GM21576 (cell line): ENCODE results near the gene PRICKLE2.

Experiments used
- ATAC-seq: cut with Tn5 transposase; IDR thresholded peaks from one replicate; pipeline ENCODE4 v1.9.1; 2021; ENCODE audit warnings: mild to moderate bottlenecking, moderate library complexity; ENCODE audit not compliant: unreplicated experiment

Gene PRICKLE2

DNA sequence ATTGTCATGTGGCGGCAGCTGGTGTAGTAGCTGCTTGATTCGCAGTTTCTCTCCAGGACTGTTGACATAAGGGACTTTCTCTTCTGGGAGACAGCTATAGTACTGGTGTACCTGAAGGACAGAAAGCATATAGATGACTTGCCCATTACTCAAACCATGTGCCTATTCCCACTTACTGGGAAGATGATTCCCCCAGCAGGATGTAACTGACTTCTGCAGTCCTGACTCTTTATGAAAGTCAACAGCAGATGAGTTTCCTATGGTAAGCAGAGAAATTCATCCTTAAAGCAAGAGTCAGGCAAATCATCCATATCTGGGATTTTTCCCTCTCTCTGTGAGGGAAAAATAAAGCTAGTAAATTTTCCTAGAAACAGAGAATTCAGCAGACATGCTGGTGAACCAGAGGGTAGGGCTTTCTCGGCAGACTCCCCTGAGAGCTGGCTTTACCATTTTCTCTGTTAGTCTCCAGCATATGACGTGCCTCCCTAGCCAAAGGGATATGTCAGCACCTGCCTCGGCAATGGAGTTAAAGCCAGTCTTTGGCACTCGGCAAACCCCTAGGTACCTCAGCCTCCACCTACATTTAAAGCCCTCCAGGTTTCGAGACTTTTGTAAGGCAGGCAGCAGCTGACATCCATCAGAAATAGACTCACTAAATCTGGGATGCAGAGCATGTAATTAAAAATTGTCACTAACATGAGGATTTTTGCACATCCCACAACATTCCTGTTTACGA, 62.1 kb downstream of the PRICKLE2 start:
- no peak for ATAC-seq

DNA sequence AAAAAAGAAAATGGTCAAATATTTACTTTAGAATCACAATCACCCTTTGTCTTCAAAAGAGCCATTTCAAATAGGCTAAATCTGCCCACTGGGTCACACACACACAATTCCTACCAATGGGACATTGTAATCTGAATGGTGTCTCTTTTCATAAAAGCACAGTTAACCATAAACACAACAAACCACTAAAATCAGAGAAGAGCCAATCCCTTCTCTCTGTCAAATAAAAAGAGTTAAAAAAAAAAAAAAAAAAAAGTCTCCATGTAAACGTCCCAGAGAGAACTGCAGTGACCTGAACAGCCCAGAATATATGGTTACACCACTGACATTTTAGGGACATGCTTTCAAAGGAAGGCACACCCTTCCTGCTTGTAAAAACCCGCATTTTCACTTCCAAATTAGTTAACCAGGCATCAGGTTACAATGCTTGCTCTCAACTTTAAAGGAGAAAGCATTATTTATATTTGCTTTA, 63.7 kb downstream of the PRICKLE2 start:
- no peak for ATAC-seq

DNA sequence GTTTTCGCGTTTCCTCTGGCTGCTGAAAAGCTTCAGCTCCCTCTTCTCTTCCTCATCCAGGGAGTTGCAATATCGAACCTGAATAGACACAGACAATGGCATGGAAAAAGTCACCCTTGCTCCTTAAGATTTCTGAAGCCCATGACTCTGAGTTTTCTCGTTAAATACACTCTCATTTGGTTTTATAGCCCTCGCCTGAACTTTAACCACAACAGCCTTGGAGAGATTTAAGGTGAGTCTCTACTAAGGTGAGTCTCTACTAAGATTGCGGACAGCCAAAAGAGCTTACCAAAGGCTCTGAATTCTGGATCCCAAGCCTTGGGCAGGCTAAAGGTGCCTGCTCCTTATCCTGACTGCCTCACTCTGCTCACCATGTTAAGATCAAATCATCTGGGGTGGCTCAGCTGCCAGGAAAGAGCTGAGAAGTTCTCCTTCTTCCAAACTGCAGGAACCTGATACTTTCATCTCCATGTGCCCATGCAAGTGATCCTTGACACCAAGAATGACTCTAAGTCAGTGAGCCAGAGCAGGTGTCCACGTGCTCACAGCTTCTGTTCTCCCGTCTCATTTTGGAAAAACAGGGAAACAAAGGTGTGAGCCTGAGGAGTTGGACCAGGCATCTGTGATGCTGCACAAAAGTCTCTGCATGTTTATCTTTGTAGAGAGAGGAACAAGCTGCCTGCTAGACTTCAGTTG, 65.1 kb downstream of the PRICKLE2 start:
- ATAC-seq, result no peak

GRCh38 chr3:64158334-64158733, 66.9 kb downstream of the PRICKLE2 start:
- no peak for ATAC-seq

DNA sequence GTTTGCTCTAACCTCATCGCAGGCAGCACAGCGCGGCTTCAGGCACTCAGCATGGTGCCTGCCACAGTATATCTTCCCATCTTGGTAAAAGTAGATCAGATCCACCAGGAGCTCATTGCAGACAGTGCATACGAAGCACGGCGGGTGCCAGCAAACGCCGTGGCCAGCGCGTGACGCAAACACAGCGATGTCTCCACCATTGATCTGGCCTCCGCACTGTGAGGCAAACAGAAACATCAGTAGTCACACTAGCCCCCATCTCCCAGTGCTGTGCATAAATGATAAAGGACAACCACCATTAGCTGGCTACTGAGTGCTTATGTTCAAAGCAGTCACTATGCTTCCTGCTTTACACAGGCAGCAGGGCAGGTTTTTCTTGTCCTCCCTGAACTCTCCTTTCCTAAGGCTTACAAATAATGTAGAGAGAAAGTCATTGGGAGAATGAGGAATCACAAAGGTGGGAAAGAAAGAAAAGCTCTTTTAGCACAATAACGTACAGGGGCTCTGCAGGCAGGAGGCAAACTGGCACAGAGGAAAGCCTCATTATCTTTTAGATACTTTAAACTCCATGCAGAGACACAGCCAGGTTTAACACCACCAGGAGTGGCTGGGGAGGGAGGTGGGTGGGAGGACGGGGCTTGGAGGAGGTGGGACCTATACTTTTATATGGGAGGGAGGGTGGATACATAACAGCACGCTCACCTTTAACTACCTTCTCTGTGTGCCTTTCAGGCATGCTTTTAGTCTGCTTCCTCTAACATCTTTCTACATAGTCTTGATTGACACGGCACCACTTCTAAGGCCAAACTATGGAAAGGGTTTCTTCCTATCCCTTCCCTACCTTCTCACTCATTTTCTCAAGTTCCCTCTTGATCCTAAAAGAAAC, 67.9 kb downstream of the PRICKLE2 start:
- ATAC-seq, result no peak

- ATAC-seq, result no peak
Measured at GRCh38 chr3:64155328-64155727, 69.9 kb downstream of the PRICKLE2 start.

DNA sequence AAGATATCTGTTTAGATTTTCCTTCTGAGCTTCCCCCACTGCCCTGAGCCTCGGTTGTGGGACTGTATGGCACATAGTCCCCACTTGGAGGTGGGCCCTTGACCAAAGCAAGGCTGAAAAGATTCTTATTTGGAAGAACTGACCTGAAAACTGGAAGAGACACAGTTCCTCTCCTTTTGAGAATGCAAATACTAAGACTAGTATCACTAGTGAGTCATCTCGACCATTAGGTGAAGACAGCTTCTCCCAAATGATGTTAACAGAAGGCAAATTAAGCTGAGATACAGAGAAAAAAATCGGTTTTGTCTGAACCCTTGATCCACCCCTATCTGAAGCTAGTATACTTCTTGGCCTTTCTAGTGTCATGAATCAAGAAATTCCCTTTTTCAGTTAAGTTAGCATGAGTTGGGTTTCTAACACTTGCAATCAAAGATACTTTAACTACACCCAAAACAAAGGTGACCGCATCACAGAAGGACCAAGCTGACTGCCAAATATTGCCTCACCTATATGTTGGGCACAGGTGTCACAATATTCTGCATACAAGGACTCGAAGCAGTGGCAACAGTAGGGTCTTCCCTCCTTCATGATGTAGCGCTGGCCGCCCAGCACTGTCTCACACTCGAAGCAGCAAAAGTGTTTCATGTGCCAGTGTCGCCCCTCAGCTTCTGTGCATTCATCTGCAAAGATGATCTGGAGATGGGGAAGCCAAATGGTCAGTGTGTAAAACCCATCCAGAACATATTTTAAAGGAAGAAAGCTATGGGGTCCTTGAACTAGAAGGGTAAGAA, 72.4 kb downstream of the PRICKLE2 start:
- ATAC-seq, result no peak

GRCh38 chr3:64152086-64152485, 73.2 kb downstream of the PRICKLE2 start:
- no peak for ATAC-seq

DNA sequence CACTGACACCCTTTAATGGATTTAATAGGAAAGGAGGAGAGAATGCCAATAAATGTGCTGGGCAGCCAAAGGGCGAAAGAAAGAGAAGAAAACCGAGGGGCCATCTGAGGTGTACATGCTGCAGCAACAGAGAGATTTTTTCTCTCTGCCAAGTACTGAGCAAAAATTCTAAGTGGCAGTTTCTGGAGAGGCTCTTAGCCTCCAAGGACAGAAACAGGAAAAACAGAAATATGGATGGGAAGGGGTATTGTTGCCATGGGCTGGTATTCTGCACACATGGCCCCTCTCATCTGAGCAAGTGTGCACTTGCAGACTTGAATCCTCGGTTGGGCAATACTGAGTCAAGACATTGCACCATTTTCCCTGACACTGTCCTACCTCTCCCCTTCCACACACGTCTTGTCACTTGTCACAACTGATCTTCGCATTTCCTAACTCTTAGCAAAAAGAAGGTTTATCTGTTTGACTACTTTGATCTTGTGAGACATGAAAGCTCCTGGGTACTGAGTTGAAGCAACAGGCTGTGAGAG, 73.9 kb downstream of the PRICKLE2 start:
- no peak for ATAC-seq

DNA sequence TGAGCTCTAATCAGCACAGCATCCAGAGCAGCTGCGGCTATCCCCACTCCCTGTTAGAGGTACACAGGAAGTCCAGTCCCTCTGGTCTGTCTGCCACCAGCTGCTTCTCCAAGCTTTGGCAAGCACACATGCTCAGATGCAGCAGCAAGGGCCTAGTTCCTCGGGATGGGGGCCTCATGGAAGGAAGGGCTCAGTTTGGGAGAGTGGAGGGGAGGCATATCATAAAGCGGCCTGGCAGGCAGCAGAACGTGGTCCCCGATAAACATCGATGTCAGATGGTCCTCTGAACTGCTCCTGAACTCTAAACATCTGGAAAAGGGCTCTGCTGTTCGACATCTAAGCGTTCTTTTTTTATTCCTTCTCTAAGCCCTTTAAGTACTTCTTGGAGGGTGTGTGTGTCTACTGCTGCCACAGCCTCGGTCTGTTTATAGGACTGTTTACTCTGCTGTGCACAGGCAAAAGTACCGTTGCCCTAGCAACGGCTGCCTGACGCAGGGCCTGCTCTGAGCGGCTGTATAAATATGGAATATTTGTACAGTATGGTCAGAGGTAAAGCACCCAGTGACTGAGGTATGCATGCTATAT, 74.6 kb downstream of the PRICKLE2 start:
- ATAC-seq, result no peak

- ATAC-seq, result no peak
Measured at GRCh38 chr3:64149886-64150285, 75.4 kb downstream of the PRICKLE2 start.

DNA sequence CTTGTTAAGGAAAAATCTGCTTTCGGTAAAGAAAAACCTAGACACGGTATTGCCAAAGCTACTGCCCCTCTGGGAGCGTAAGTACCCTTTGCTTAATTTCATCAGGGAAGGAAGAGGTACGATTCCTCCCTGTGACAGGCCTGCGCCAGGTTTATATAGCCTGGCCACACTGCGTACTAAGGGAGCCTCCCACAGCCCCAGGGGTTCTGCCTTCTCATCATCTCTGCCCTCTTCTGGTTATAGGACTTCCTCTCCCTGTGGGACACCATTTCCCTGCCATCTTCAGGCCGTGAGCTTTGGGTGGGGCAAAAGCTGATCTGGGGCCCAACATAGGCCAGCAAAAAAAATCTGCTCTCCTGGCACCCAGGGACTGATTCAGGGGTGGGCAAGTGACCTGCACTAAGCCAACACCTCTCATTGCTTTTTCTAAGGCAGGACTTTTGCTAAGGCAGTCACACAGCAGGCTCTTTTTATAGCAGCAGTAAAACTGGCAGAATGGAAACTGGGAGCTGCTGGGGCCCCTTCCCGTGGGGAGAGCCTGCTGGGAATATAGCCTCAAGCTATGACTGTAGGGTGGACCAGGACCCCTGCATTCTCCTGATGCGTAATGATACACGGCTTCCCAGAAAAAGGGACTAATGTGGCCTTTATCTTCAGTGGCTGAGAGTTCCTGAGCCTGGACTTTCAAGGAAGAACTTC, 76.2 kb downstream of the PRICKLE2 start:
- ATAC-seq, result no peak

- no peak for ATAC-seq
Measured at GRCh38 chr3:64147211-64147610, 78.1 kb downstream of the PRICKLE2 start.

DNA sequence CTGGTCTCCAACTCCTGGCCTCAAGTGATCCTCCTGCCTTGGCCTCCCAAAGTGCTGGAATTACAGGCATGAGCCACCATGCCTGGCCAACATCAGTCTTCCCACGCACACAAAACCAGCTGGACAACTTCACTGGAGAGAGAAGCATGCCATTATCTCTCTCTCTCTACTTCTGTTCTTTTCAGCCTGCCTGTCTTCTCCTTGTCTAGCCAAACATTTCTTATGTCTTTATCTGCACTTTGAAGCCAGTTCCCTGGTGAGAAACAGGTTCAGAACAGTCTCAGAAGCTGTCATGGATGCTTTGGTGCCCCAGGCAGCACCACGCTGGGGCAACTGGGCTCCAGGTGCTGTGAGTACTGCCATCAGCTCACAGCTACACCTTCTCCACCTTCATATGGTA, 79.8 kb downstream of the PRICKLE2 start:
- ATAC-seq, result no peak

GRCh38 chr3:64144241-64144900, 80.9 kb downstream of the PRICKLE2 start:
- no peak for ATAC-seq

GRCh38 chr3:64143409-64144130, 81.7 kb downstream of the PRICKLE2 start:
- ATAC-seq, result no peak

GRCh38 chr3:64141476-64141875, 83.8 kb downstream of the PRICKLE2 start:
- no peak for ATAC-seq

DNA sequence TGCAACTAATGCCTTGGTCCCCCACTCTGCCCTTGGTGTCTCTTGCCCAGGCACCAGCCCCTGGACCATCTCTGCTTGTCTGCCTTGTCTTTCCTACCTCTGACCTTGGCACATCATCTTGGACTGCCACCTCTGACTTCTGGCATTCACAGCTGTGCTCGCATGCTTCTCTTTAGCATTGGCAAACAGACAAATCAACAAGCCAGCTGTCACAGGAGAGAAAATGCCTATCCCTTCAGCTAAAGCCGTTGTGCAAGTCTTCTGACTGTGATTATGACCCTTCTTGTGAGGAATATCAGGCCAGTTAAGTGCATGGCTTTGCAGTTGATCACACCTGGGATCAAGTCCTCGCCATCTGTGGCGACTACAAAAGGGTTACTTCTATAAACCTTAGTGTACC, 84.6 kb downstream of the PRICKLE2 start:
- no peak for ATAC-seq
